Tibial nerve (tissue), 4 donors: ENCODE data around the gene POLR1E.

Source experiments
- CTCF ChIP-seq, 5 experiments: fragments of 200-600 bp in 3 of 5; fragments of 450-650 bp in 2 of 5; sonication (generic) in 3 of 5; IDR thresholded peaks; one replicate each; pipeline ENCODE4 v1.5.1; 2016 to 2019; ENCODE audit warnings: antibody characterized with exemption in 5 of 5, mild to moderate bottlenecking in 3 of 5, moderate library complexity in 2 of 5
- EP300 ChIP-seq, 2 donors: sonication (generic); formaldehyde crosslinking; IDR thresholded peaks; one replicate each; pipeline ENCODE4 v1.6.1; 2017; ENCODE audit warnings: antibody characterized with exemption in 2 of 2, mild to moderate bottlenecking in 1 of 2
- POLR2A ChIP-seq, 2 donors: fragments of 450-650 bp; IDR thresholded peaks; one replicate each; pipeline ENCODE4 v1.6.1; 2017; ENCODE audit warnings: antibody characterized with exemption in 2 of 2, mild to moderate bottlenecking in 2 of 2, moderate library complexity in 2 of 2

GRCh38 chr9:37496020-37496419 lies 10.3 kb downstream of the POLR1E start:
- TF ChIP-seq CTCF (IDR thresholded peaks at IDR 0.05) (no peak), EP300 (IDR thresholded peaks at IDR 0.05) (no peak), POLR2A (IDR thresholded peaks at IDR 0.05) (no peak)
